Coronary artery (tissue), 2 donors: ENCODE results near the gene TNS1.
A peak's percentile ranks its signal among the peaks of the same experiment; 100 is the strongest.

Experiments
- DNase-seq: peaks from one replicate; pipeline ENCODE4 v3.0.0-alpha.2; 2017; ENCODE audit warnings: low spot score
- H3K27ac ChIP-seq, 2 donors: fragments of 200-600 bp; sonication (generic); one replicate each; pipeline ENCODE4 v1.5.1; 2016 to 2019
- H3K4me3 ChIP-seq: fragments of 200-600 bp; sonication (generic); 2 replicates; pipeline ENCODE4 v1.5.1; 2016; ENCODE audit warnings: mild to moderate bottlenecking, moderate library complexity
- CTCF ChIP-seq: fragments of 200-600 bp; sonication (generic); IDR thresholded peaks from one replicate; pipeline ENCODE4 v1.5.1; 2019; ENCODE audit warnings: antibody characterized with exemption

Gene TNS1

GRCh38 chr2:217831306-217831705 lies 171.5 kb downstream of the TNS1 start:
- Histone ChIP-seq H3K27ac (peak overlapping the region in 1 of 2 donors; percentile 97), H3K4me3 (no peak overlapping the region)
- no peak for DNase-seq
- no peak for TF ChIP-seq CTCF

GRCh38 chr2:217830807-217831206 lies 172.0 kb downstream of the TNS1 start:
- H3K4me3 ChIP-seq = no peak overlapping the region

DNA sequence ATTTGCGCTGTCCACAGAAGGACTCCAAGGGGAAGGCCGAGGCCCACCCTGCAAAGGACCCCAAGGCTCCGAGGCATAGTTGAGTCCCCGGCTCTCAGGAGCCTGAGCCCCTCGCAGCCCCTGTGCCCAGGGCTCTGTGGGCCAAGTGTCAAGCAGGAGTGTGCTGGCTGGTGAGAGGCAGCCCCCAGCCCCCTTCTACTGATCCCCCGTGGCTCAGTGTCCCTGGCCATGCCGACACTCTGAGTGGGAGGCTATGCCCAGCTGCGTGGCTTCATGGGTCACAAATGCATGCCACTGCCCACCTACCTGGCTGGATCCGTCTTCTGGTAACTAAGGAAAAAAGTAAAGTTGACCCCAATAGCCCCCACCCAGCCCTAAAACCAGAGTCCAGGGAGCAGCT lies 172.7 kb downstream of the TNS1 start:
- TF ChIP-seq CTCF = no peak
- Histone ChIP-seq H3K4me3 (no peak overlapping the region), H3K27ac (peak overlapping the region in 1 of 2 donors; percentile 97)
- no peak for DNase-seq

More at GRCh38 chr2:217830807-217831206, 172.0 kb downstream of the TNS1 start:
- H3K27ac ChIP-seq = peak overlapping the region in 1 of 2 donors; percentile 97
- no peak for TF ChIP-seq CTCF
- DNase-seq = no peak

- Histone ChIP-seq H3K27ac (peak overlapping the region in 1 of 2 donors; percentile 97), H3K4me3 (no peak overlapping the region)
- no peak for TF ChIP-seq CTCF
- DNase-seq = no peak
Observed at GRCh38 chr2:217829420-217829819, 173.4 kb downstream of the TNS1 start.

DNA sequence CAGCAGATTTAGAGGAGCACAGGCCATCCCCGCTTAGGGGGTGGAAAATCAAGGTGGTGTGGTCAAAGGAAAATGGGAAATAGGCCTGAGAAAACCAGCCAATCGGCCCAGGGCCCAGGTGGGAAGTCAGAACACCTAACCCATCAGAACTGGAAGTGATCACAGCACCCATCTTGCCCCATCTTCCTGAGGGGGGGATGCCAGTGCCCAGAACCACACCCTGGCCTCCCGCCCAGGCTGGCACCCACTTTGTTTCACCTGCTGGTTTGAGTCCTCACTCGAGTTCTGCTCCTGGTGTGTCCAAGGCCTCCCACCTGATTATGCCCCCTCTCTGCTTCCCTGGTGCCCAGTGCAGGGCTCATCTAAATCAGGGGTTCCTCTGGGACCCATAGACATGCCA lies 174.5 kb downstream of the TNS1 start:
- Histone ChIP-seq H3K27ac (peak overlapping the region; percentile 35 to 90), H3K4me3 (no peak overlapping the region)
- DNase-seq = no peak
- TF ChIP-seq CTCF = no peak

- Histone ChIP-seq H3K4me3 (no peak overlapping the region), H3K27ac (peak overlapping the region; percentile 35 to 90)
- TF ChIP-seq CTCF = no peak
- DNase-seq = no peak
Observed at GRCh38 chr2:217827430-217828201, 175.2 kb downstream of the TNS1 start.

GRCh38 chr2:217826991-217827390 lies 175.8 kb downstream of the TNS1 start:
- no peak for DNase-seq
- H3K27ac ChIP-seq = peak overlapping the region; percentile 35 to 90
- no peak overlapping the region for H3K4me3 ChIP-seq
- TF ChIP-seq CTCF = no peak
